Measurements from ENCODE around the gene ALG13. TPM values are rescaled to one million over a fixed set of nuclear protein-coding genes. Genes with fewer than 3 reads are reported as not detected.
A peak's percentile ranks its signal among the peaks of the same experiment; 100 is the strongest.

ALG13 gene
- total RNA-seq, 1 experiment from 2014 or later, result 147 TPM

GRCh38 chrX:111671668-111672067 lies 9.3 kb upstream of the ALG13 start:
- Mint-ChIP-seq H3K4me1 (ENCODE audit: insufficient read depth, unreplicated experiment) (no peaks in the 10 kb centered on the region), H3K4me3 (ENCODE audit: unreplicated experiment) (no peak overlapping the region), H3K27me3 (ENCODE audit: insufficient read depth, unreplicated experiment) (peaks cover 39% of the 10 kb centered on the region), H3K36me3 (ENCODE audit: insufficient read depth, unreplicated experiment) (no peaks in the 10 kb centered on the region), H3K9me3 (ENCODE audit: unreplicated experiment) (no peaks in the 10 kb centered on the region), H3K27ac (ENCODE audit: low read depth, unreplicated experiment) (no peak overlapping the region)
- TF ChIP-seq CTCF (IDR thresholded peaks at IDR 0.05; ENCODE audit: unreplicated experiment), result no peak
- DNase-seq (ENCODE audit: unreplicated experiment), result no peak
- CTCF ChIA-PET, result interaction anchor here (0.6 kb wide), 1 partner anchor 1080 kb away, joined by 3 read pairs; no protein-coding TSS in a partner anchor
- POLR2A ChIA-PET, result interaction anchor here (0.7 kb wide), 1 partner anchor 375 kb away, joined by 3 read pairs; no protein-coding TSS in a partner anchor
- BruUV-seq (replicated peaks), result no TSS peak
- intact Hi-C loops (cut with micrococcal nuclease), result no loop called here

GRCh38 chrX:111687305-111687704 lies 6.3 kb downstream of the ALG13 start:
- H3K27ac Mint-ChIP-seq (ENCODE audit: low read depth, unreplicated experiment), result no peak overlapping the region
- ChIA-PET POLR2A (no interaction called here), CTCF (no interaction called here)
- no peak for DNase-seq (ENCODE audit: unreplicated experiment)
- H3K36me3 Mint-ChIP-seq (ENCODE audit: insufficient read depth, unreplicated experiment), result peaks cover 52% of the 10 kb centered on the region
- TF ChIP-seq CTCF (IDR thresholded peaks at IDR 0.05; ENCODE audit: unreplicated experiment), result no peak
- no peaks in the 10 kb centered on the region for H3K9me3 Mint-ChIP-seq (ENCODE audit: unreplicated experiment)
- no TSS peak for BruUV-seq (replicated peaks)
- peaks cover 11% of the 10 kb centered on the region for H3K4me1 Mint-ChIP-seq (ENCODE audit: insufficient read depth, unreplicated experiment)
- H3K4me3 Mint-ChIP-seq (ENCODE audit: unreplicated experiment), result no peak overlapping the region
- intact Hi-C loops (cut with micrococcal nuclease), result no loop called here
- peaks cover 73% of the 10 kb centered on the region for H3K27me3 Mint-ChIP-seq (ENCODE audit: insufficient read depth, unreplicated experiment)

GRCh38 chrX:111695297-111695880 lies 14.4 kb downstream of the ALG13 start:
- no peaks in the 10 kb centered on the region for H3K4me1 Mint-ChIP-seq (ENCODE audit: insufficient read depth, unreplicated experiment)
- no peak overlapping the region for H3K27ac Mint-ChIP-seq (ENCODE audit: low read depth, unreplicated experiment)
- H3K9me3 Mint-ChIP-seq (ENCODE audit: unreplicated experiment), result no peaks in the 10 kb centered on the region
- ChIA-PET CTCF (no interaction called here), POLR2A (no interaction called here)
- no peak overlapping the region for H3K4me3 Mint-ChIP-seq (ENCODE audit: unreplicated experiment)
- intact Hi-C loops (cut with micrococcal nuclease), result no loop called here
- DNase-seq (ENCODE audit: unreplicated experiment), result no peak
- no TSS peak for BruUV-seq (replicated peaks)
- no peak for TF ChIP-seq CTCF (IDR thresholded peaks at IDR 0.05; ENCODE audit: unreplicated experiment)
- H3K27me3 Mint-ChIP-seq (ENCODE audit: insufficient read depth, unreplicated experiment), result peaks cover 61% of the 10 kb centered on the region
- peaks cover 4% of the 10 kb centered on the region for H3K36me3 Mint-ChIP-seq (ENCODE audit: insufficient read depth, unreplicated experiment)

- Mint-ChIP-seq H3K9me3 (ENCODE audit: unreplicated experiment) (no peaks in the 10 kb centered on the region), H3K27me3 (ENCODE audit: insufficient read depth, unreplicated experiment) (peaks cover 35% of the 10 kb centered on the region), H3K4me1 (ENCODE audit: insufficient read depth, unreplicated experiment) (peaks cover 5% of the 10 kb centered on the region), H3K27ac (ENCODE audit: low read depth, unreplicated experiment) (no peak overlapping the region), H3K4me3 (ENCODE audit: unreplicated experiment) (no peak overlapping the region), H3K36me3 (ENCODE audit: insufficient read depth, unreplicated experiment) (peaks cover 29% of the 10 kb centered on the region)
- BruUV-seq (replicated peaks), result no TSS peak
- ChIA-PET CTCF (interaction anchor here (0.5 to 3.1 kb wide), 22 partner anchors 8 to 1508 kb away, joined by 3 to 21 read pairs (median 4); no protein-coding TSS in a partner anchor), POLR2A (interaction anchor here (1.1 kb wide), 1 partner anchor 12 kb away, joined by 4 read pairs; no protein-coding TSS in a partner anchor)
- DNase-seq (ENCODE audit: unreplicated experiment), result peak; percentile 3
- TF ChIP-seq CTCF (IDR thresholded peaks at IDR 0.05; ENCODE audit: unreplicated experiment), result peak; percentile 39
- intact Hi-C loops (cut with micrococcal nuclease), result loop anchor here (1.0 to 10.0 kb wide), 3 partner anchors 325 to 1015 kb away; no protein-coding TSS in a partner anchor
Observed at GRCh38 chrX:111719426-111720210, 38.6 kb downstream of the ALG13 start.

Data from MCF 10A (cell line).